Liver (tissue), 9 donors: ENCODE data around the gene DOK1. TPM values are rescaled to one million over a fixed set of nuclear protein-coding genes. Genes with fewer than 3 reads are reported as not detected.

Experiments
- DNase-seq: peaks from one replicate; pipeline ENCODE4 v3.0.0-alpha.2; 2017; ENCODE audit warnings: low spot score
- H3K27ac ChIP-seq, 2 donors: one replicate each; pipeline ENCODE4 v1.7.0; 2013; ENCODE audit warnings: inconsistent platforms in 2 of 2, low read length in 2 of 2, control low read depth in 1 of 2, low read depth in 1 of 2, mild to moderate bottlenecking in 1 of 2
- H3K27me3 ChIP-seq, 4 donors: one replicate each; pipeline versions ENCODE4 v1.6.1 to v1.7.0; 2013; ENCODE audit warnings: low read length in 3 of 4, inconsistent platforms in 1 of 4, mild to moderate bottlenecking in 1 of 4, moderate library complexity in 1 of 4; ENCODE audit not compliant: control insufficient read depth in 4 of 4, insufficient read depth in 4 of 4
- H3K36me3 ChIP-seq, 4 donors: one replicate each; pipeline versions ENCODE4 v1.6.1 to v1.7.0; 2013; ENCODE audit warnings: low read length in 3 of 4, mild to moderate bottlenecking in 3 of 4, low read depth in 1 of 4, moderate library complexity in 1 of 4; ENCODE audit not compliant: control insufficient read depth in 4 of 4, insufficient read depth in 3 of 4
- H3K4me1 ChIP-seq, 4 donors: one replicate each; pipeline versions ENCODE4 v1.6.1 to v1.7.0; 2013; ENCODE audit warnings: low read length in 3 of 4, mild to moderate bottlenecking in 3 of 4, moderate library complexity in 1 of 4; ENCODE audit not compliant: control insufficient read depth in 4 of 4, insufficient read depth in 4 of 4
- H3K4me3 ChIP-seq, 3 donors: one replicate each; pipeline versions ENCODE4 v1.6.1 to v1.7.0; 2013; ENCODE audit warnings: low read length in 3 of 3, control low read depth in 1 of 3, low read depth in 1 of 3, mild to moderate bottlenecking in 1 of 3
- H3K9ac ChIP-seq, 2 donors: one replicate each; pipeline ENCODE4 v1.7.0; 2013; ENCODE audit warnings: low read length in 2 of 2, mild to moderate bottlenecking in 2 of 2, moderate library complexity in 2 of 2, control low read depth in 1 of 2, low read depth in 1 of 2
- H3K9me3 ChIP-seq, 4 donors: one replicate each; pipeline versions ENCODE4 v1.6.1 to v1.7.0; 2013; ENCODE audit warnings: low read length in 3 of 4; ENCODE audit not compliant: control insufficient read depth in 4 of 4
- EGR1 ChIP-seq, 2 donors: IDR thresholded peaks; 2 replicates each; pipeline ENCODE4 v1.6.1; 2016 to 2018; ENCODE audit warnings: antibody characterized with exemption in 2 of 2, low read depth in 2 of 2
- FOXA1 ChIP-seq: IDR thresholded peaks from 2 replicates; pipeline ENCODE4 v1.6.1; 2016; ENCODE audit warnings: antibody characterized with exemption
- GABPA ChIP-seq, 2 donors: IDR thresholded peaks in 1 of 2; conservative IDR thresholded peaks in 1 of 2; 2 replicates each; pipeline ENCODE4 v1.6.1; 2016; ENCODE audit warnings: antibody characterized with exemption in 2 of 2, mild to moderate bottlenecking in 1 of 2, moderate library complexity in 1 of 2
- HNF4A ChIP-seq, 2 donors: conservative IDR thresholded peaks; 2 replicates each; pipeline ENCODE4 v1.6.1; 2016; ENCODE audit warnings: antibody characterized with exemption in 2 of 2, mild to moderate bottlenecking in 2 of 2
- HNF4G ChIP-seq: IDR thresholded peaks from 2 replicates; pipeline ENCODE4 v1.6.1; 2016; ENCODE audit warnings: antibody characterized with exemption
- NR2F2 ChIP-seq: IDR thresholded peaks from 2 replicates; pipeline ENCODE4 v1.6.1; 2016; ENCODE audit warnings: antibody characterized with exemption
- RXRA ChIP-seq, 2 donors: IDR thresholded peaks; 2 replicates each; pipeline ENCODE4 v1.6.1; 2017 to 2018; ENCODE audit warnings: antibody characterized with exemption in 2 of 2, mild to moderate bottlenecking in 1 of 2
- TAF1 ChIP-seq: conservative IDR thresholded peaks from 2 replicates; pipeline ENCODE4 v1.6.1; 2016; ENCODE audit warnings: antibody characterized with exemption, mild to moderate bottlenecking
- YY1 ChIP-seq: IDR thresholded peaks from 2 replicates; pipeline ENCODE4 v1.6.1; 2016; ENCODE audit warnings: antibody characterized with exemption, mild to moderate bottlenecking
- WGBS: extraction: QIAGEN DNeasy Blood & Tissue Kit; methylation state at CpG from one replicate; pipeline ENCODE4 v1.1.7; 2013; 5-methylcytosine and 5-hydroxymethylcytosine counted together
- polyA plus RNA-seq, 2 donors: library from polyadenylated mRNA; stranded (reverse) in 1 of 2; unstranded in 1 of 2; fragments of 200-250 nt in 1 of 2; fragments of >200 nt in 1 of 2; fragmentation: Nextera tagmentation in 1 of 2; extraction: Ambion mirVana in 1 of 2; gene quantifications; one replicate each; pipeline versions ENCODE4 v1.2.1 to v1.2.3, GENCODE V29; 2013 to 2015
- total RNA-seq, 2 donors: library from RNA; depleted of rRNA; stranded (reverse); fragments of >200 nt; gene quantifications; one replicate each; pipeline ENCODE4 v1.2.3, GENCODE V29; 2014
- TF ChIP-seq, protein P1 (sequence below): IDR thresholded peaks from 2 replicates; pipeline ENCODE4 v1.6.1; 2016; ENCODE audit warnings: antibody characterized with exemption
- TF ChIP-seq, protein P2 (sequence below): IDR thresholded peaks from 2 replicates; pipeline ENCODE4 v1.6.1; 2016; ENCODE audit warnings: antibody characterized with exemption
- TF ChIP-seq, protein P3 (sequence below): fragments of 150-350 bp; IDR thresholded peaks from 2 replicates; pipeline ENCODE4 v1.5.1; 2017; ENCODE audit warnings: improper control_type of control experiment, low read depth, low read length; ENCODE audit not compliant: missing input control
- TF ChIP-seq, protein P4 (sequence below): IDR thresholded peaks from 2 replicates; pipeline ENCODE4 v1.6.1; 2016; ENCODE audit warnings: antibody characterized with exemption
- donor health status: healthy.
- donor health status: healthy.
- donor health status: healthy.
- donor health status: healthy.
- donor health status: healthy.

Gene DOK1
- total and polyA plus RNA-seq, 4 donors, result 2.0 to 8.6 (median 4.1) TPM

DNA sequence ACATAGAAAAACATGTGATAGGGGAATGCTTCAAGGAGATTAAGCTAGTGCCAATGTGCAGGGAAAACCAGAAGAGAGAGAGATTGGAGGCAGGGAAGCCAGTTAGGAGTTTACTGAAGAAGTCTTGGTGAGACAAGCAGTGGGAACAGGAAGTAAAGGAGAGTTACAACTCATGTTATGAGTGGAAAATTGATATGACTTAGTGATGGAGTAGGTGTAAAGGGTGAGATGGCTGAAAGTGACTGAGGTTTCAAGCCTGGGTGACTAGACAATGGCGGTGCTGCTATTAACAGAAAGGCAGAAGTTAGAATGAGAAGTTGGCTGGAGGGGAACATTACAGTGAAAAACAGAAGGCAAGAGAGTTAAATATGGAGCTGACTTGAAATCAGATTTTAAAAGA lies 16.5 kb downstream of the DOK1 start:
- Histone ChIP-seq H3K9ac (no peak overlapping the region), H3K4me3 (no peak overlapping the region), H3K9me3 (no peaks in the 10 kb centered on the region), H3K36me3 (no peaks in the 10 kb centered on the region), H3K4me1 (no peaks in the 10 kb centered on the region), H3K27ac (no peak overlapping the region), H3K27me3 (peaks cover 0 to under 1% (median 0%) of the 10 kb centered on the region in 4 donors)
- DNase-seq, result no peak
- TF ChIP-seq YY1, result no peak
- TF ChIP-seq HNF4A (conservative IDR thresholded peaks at IDR 0.05), result no peak
- TF ChIP-seq HNF4G, result no peak
- TF ChIP-seq, protein P1, sequence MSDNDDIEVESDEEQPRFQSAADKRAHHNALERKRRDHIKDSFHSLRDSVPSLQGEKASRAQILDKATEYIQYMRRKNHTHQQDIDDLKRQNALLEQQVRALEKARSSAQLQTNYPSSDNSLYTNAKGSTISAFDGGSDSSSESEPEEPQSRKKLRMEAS, result no peak
- no peak for TF ChIP-seq FOXA1
- no peak for TF ChIP-seq TAF1
- no peak for TF ChIP-seq NR2F2
- WGBS, result 87% methylated on average over 1 of the region's 1 CpG

DNA sequence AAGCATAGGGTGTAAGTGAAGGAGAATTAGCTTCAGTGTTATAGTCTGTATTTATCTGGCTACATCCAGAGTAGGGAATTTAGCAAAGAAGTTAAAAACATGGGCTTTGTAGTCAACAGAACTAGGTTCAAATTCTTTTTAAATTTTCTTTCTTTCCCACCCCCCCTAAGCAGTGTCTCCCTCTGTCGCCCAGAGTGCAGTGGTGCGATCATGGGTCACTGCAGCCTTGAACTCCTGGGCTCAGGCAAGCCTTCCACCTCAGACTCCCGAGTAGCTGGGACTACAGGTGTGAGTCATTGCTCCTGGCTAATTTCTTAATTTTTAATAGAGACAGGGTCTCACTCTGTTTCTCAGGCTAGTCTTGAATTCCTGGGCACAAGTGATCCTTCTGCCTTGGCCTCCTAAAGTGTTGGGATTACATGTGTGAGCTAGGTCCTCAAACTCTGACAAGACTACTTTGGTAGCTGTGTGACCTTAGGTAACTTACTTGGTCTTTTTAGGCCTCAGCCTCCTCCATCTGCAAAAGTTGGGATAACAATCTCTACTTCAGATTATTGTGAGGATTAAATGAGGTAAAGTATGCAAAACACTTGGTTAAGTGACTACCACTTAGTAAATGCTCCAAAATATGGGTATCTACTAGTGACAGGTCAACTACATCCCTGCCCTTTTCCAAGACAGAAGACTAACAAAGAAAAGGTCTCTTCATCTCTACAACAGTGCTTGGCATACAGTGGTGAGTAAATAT lies 17.8 kb downstream of the DOK1 start:
- WGBS, result 81% methylated on average over 3 of the region's 3 CpGs
- DNase-seq, result no peak
- no peaks in the 10 kb centered on the region for H3K4me1 ChIP-seq
- no peaks in the 10 kb centered on the region for H3K9me3 ChIP-seq
- TF ChIP-seq TAF1 (no peak), HNF4G (no peak), HNF4A (conservative IDR thresholded peaks at IDR 0.05) (no peak), EGR1 (IDR thresholded peaks at IDR 0.05; ENCODE audit: low read depth in 2 of 2) (no peak), NR2F2 (no peak), FOXA1 (no peak), RXRA (IDR thresholded peaks at IDR 0.05) (no peak), GABPA (IDR thresholded peaks at IDR 0.05 in 1 of 2, conservative IDR thresholded peaks at IDR 0.05 in 1 of 2) (no peak)
- TF ChIP-seq, protein P1, result no peak
- TF ChIP-seq, protein P2, sequence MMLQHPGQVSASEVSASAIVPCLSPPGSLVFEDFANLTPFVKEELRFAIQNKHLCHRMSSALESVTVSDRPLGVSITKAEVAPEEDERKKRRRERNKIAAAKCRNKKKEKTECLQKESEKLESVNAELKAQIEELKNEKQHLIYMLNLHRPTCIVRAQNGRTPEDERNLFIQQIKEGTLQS, result no peak
- TF ChIP-seq, protein P3, sequence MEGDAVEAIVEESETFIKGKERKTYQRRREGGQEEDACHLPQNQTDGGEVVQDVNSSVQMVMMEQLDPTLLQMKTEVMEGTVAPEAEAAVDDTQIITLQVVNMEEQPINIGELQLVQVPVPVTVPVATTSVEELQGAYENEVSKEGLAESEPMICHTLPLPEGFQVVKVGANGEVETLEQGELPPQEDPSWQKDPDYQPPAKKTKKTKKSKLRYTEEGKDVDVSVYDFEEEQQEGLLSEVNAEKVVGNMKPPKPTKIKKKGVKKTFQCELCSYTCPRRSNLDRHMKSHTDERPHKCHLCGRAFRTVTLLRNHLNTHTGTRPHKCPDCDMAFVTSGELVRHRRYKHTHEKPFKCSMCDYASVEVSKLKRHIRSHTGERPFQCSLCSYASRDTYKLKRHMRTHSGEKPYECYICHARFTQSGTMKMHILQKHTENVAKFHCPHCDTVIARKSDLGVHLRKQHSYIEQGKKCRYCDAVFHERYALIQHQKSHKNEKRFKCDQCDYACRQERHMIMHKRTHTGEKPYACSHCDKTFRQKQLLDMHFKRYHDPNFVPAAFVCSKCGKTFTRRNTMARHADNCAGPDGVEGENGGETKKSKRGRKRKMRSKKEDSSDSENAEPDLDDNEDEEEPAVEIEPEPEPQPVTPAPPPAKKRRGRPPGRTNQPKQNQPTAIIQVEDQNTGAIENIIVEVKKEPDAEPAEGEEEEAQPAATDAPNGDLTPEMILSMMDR, result no peak
- TF ChIP-seq, protein P4, sequence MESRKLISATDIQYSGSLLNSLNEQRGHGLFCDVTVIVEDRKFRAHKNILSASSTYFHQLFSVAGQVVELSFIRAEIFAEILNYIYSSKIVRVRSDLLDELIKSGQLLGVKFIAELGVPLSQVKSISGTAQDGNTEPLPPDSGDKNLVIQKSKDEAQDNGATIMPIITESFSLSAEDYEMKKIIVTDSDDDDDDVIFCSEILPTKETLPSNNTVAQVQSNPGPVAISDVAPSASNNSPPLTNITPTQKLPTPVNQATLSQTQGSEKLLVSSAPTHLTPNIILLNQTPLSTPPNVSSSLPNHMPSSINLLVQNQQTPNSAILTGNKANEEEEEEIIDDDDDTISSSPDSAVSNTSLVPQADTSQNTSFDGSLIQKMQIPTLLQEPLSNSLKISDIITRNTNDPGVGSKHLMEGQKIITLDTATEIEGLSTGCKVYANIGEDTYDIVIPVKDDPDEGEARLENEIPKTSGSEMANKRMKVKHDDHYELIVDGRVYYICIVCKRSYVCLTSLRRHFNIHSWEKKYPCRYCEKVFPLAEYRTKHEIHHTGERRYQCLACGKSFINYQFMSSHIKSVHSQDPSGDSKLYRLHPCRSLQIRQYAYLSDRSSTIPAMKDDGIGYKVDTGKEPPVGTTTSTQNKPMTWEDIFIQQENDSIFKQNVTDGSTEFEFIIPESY, result no peak
- no peak overlapping the region for H3K9ac ChIP-seq
- no peak overlapping the region for H3K4me3 ChIP-seq
- no peak overlapping the region for H3K27ac ChIP-seq
- no peaks in the 10 kb centered on the region for H3K36me3 ChIP-seq
- H3K27me3 ChIP-seq, result peaks cover 0 to 3% (median 0%) of the 10 kb centered on the region in 4 donors
